ENCODE results near the gene TMEM151B. TPM values are rescaled to one million over a fixed set of nuclear protein-coding genes. Genes with fewer than 3 reads are reported as not detected.
A peak's percentile ranks its signal among the peaks of the same experiment; 100 is the strongest.

The TMEM151B gene
- total and polyA plus RNA-seq, 9 of the 15 experiments (the other 6 are each of a cell fraction or from before 2014, with no cell fraction given) = not detected

- 0 out of 2 replicates have a peak, but pooled peaks have one; percentile 6 for TF ChIP-seq ZNF609 (CRISPR knock-in tag; IDR thresholded peaks at IDR 0.05; ENCODE audit: borderline replicate concordance)
- no peak for TF ChIP-seq HNRNPLL (IDR thresholded peaks at IDR 0.05; ENCODE audit: low read depth, low read length, poor library complexity, severe bottlenecking)
- no peak for TF ChIP-seq ZZZ3 (IDR thresholded peaks at IDR 0.05)
- TF ChIP-seq TCF15 (CRISPR knock-in tag; IDR thresholded peaks at IDR 0.05) = no peak
- no peak for TF ChIP-seq ZNF707 (CRISPR knock-in tag; conservative IDR thresholded peaks at IDR 0.05)
- no peak for TF ChIP-seq FOXP1 (CRISPR knock-in tag; IDR thresholded peaks at IDR 0.05)
- no peak for TF ChIP-seq HMBOX1 (IDR thresholded peaks at IDR 0.05)
- no peak for TF ChIP-seq E2F6 (IDR thresholded peaks at IDR 0.05; ENCODE audit: borderline replicate concordance in 1 of 2, extremely low read depth in 1 of 2, insufficient read depth in 1 of 2, insufficient read length in 1 of 2, low read depth in 1 of 2, low read length in 1 of 2, poor library complexity in 1 of 2, severe bottlenecking in 1 of 2)
- no peak for TF ChIP-seq EZH2 (IDR thresholded peaks at IDR 0.05; ENCODE audit: borderline replicate concordance, low read depth, low read length)
- no peak for TF ChIP-seq RCOR1 (IDR thresholded peaks at IDR 0.05; ENCODE audit: borderline replicate concordance in 1 of 2, low read depth in 2 of 2, low read length in 2 of 2)
- no peak for TF ChIP-seq ZNF79 (CRISPR knock-in tag; IDR thresholded peaks at IDR 0.05; ENCODE audit: low read depth)
- TF ChIP-seq ATF4 (CRISPR knock-in tag; IDR thresholded peaks at IDR 0.05) = no peak
- no peak for TF ChIP-seq KDM4B (IDR thresholded peaks at IDR 0.05; ENCODE audit: borderline replicate concordance in 2 of 2, low read depth in 1 of 2)
- no peak for TF ChIP-seq ZNF507 (tag; conservative IDR thresholded peaks at IDR 0.05)
- no peak for TF ChIP-seq FOXM1 (IDR thresholded peaks at IDR 0.05; ENCODE audit: low read depth)
- TF ChIP-seq FOXM1 (CRISPR knock-in tag; IDR thresholded peaks at IDR 0.05; ENCODE audit: low read depth) = no peak
- no peak for TF ChIP-seq STAT5A (IDR thresholded peaks at IDR 0.05; ENCODE audit: borderline replicate concordance, low read length)
Measured at GRCh38 chr6:44255871-44256774, 14.1 kb upstream of the TMEM151B start (continued).

Measured in K562 (cell line).